Panc1 (cell line): Measurements from ENCODE around the gene SALL4.

Source experiments
- CTCF ChIP-seq: fragments of 450-650 bp; IDR thresholded peaks from 2 replicates; pipeline ENCODE4 v1.5.1; 2017; ENCODE audit warnings: mild to moderate bottlenecking
- POLR2AphosphoS5 ChIP-seq: IDR thresholded peaks from 2 replicates; pipeline ENCODE4 v1.6.1; 2012; ENCODE audit warnings: mild to moderate bottlenecking, low read depth, low read length, moderate library complexity

- TF ChIP-seq CTCF, result no peak
- TF ChIP-seq POLR2AphosphoS5, result no peak
These were observed 12.9 kb downstream of the SALL4 start for GRCh38 chr20:51789434-51789833.
